Renal pelvis (tissue), 12 donors: Measurements from ENCODE around the gene LAIR1. TPM values are rescaled to one million over a fixed set of nuclear protein-coding genes. Genes with fewer than 3 reads are reported as not detected.
"Not testable (repeated sequence)": the region's sequence is repeated elsewhere in the genome, so short reads cannot be mapped to it uniquely, and the experiment has no call there.

Experiments
- DNase-seq: peaks from one replicate; pipeline ENCODE4 v3.0.0-alpha.2; 2013
- long read RNA-seq, 16 experiments: transcript quantifications; one replicate each; lab custom pipeline, GENCODE V29; 2026
- polyA plus RNA-seq, 3 donors: library from polyadenylated mRNA; unstranded; fragments of 120-200 nt; gene quantifications; one replicate each; pipeline ENCODE4 v1.2.1, GENCODE V29; 2013; ENCODE audit not compliant: insufficient read length in 3 of 3

LAIR1 gene, protein sequence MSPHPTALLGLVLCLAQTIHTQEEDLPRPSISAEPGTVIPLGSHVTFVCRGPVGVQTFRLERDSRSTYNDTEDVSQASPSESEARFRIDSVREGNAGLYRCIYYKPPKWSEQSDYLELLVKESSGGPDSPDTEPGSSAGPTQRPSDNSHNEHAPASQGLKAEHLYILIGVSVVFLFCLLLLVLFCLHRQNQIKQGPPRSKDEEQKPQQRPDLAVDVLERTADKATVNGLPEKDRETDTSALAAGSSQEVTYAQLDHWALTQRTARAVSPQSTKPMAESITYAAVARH
- 1 to 10 TPM; 3.6 to 7.3 (median 4.3) TPM for polyA plus RNA-seq
- long read RNA-seq, donor 1 = 0 reads
- long read RNA-seq, donor 2, partial matches to known transcripts = 0 of 1 reads
- long read RNA-seq, donor 2, other reads (novel, unspliced or antisense) = 0 of 1 reads
- long read RNA-seq, donor 3, partial matches to known transcripts = 0 of 1 reads
- long read RNA-seq, donor 3, other reads (novel, unspliced or antisense) = 0 of 1 reads
- long read RNA-seq, donor 4, full-length matches to known transcripts = 2 of 2 reads
- long read RNA-seq, donor 4, partial matches to known transcripts = 0 of 2 reads
- long read RNA-seq, donor 4, other reads (novel, unspliced or antisense) = 0 of 2 reads
- long read RNA-seq, donor 5, partial matches to known transcripts = 0 of 1 reads
- long read RNA-seq, donor 5, other reads (novel, unspliced or antisense) = 0 of 1 reads
- long read RNA-seq, donor 6, full-length matches to known transcripts = 2 of 2 reads
- long read RNA-seq, donor 6, partial matches to known transcripts = 0 of 2 reads
- long read RNA-seq, donor 6, other reads (novel, unspliced or antisense) = 0 of 2 reads
- long read RNA-seq, donor 7, partial matches to known transcripts = 0 of 1 reads
- long read RNA-seq, donor 7, other reads (novel, unspliced or antisense) = 0 of 1 reads
- long read RNA-seq, donor 8, full-length matches to known transcripts = 1 of 1 reads
- long read RNA-seq, donor 8, partial matches to known transcripts = 0 of 1 reads
- long read RNA-seq, donor 8, other reads (novel, unspliced or antisense) = 0 of 1 reads
- long read RNA-seq, donor 9, partial matches to known transcripts = 0 of 1 reads
- long read RNA-seq, donor 9, other reads (novel, unspliced or antisense) = 0 of 1 reads
- long read RNA-seq, donor 10 = 0 reads
- long read RNA-seq, donor 11 = 0 reads
- long read RNA-seq, donor 12, full-length matches to known transcripts = 4 of 4 reads
- long read RNA-seq, donor 12, partial matches to known transcripts = 0 of 4 reads
- long read RNA-seq, donor 12, other reads (novel, unspliced or antisense) = 0 of 4 reads
- long read RNA-seq, donor 13 = 0 reads
- long read RNA-seq, donor 14, partial matches to known transcripts = 0 of 2 reads
- long read RNA-seq, donor 14, other reads (novel, unspliced or antisense) = 0 of 2 reads
- long read RNA-seq, donor 15, full-length matches to known transcripts = 2 of 2 reads
- long read RNA-seq, donor 15, partial matches to known transcripts = 0 of 2 reads
- long read RNA-seq, donor 15, other reads (novel, unspliced or antisense) = 0 of 2 reads
- long read RNA-seq, donor 16, partial matches to known transcripts = 0 of 1 reads
- long read RNA-seq, donor 16, other reads (novel, unspliced or antisense) = 0 of 1 reads

DNA sequence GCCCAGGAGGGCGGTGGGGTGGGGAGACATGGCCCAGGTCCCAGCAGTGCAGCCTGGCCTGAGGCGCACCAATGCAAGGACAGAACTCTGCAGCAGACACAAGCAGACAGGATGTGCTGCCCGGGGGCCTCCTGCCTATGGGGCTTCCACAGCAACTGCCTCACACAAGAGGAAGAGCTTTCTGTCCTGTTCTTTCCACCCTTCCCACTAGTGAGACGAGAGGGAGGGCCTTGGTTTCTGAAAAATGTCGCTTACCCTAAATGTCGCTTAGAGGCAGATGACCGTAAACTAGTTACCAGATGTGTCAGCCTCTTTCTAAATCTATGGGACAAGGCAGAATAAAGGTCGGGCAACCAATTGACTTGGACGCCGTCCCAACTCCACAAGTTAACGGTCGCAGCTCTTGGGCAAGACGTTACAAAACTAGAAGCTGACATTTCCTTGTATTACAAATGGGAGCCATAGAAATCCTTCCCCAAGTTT, at the start of gene LAIR1:
Gene LAIR1, minus strand, starts transcription at position 157 of the 483 bp plus-strand sequence. Its CDS starts 127 bp downstream, at position 30.
- no peak for DNase-seq

DNA sequence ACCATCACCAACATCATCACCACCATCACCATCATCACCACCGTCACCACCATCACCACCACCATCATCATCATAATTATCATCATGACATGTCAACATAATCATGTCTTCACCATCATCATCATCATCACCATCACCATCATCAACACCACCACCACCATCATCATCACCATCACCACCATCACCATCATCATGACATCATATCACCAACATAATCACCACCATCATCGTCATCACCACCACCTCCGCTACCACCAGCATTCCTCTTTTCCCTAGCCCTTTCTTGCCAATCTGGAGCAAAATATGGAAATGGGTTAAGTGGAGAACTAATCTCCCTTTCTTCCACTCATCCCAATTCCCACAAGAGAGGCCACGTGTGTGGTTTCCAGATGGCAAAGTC, 49.4 kb upstream of the LAIR1 start:
- DNase-seq = no peak

DNA sequence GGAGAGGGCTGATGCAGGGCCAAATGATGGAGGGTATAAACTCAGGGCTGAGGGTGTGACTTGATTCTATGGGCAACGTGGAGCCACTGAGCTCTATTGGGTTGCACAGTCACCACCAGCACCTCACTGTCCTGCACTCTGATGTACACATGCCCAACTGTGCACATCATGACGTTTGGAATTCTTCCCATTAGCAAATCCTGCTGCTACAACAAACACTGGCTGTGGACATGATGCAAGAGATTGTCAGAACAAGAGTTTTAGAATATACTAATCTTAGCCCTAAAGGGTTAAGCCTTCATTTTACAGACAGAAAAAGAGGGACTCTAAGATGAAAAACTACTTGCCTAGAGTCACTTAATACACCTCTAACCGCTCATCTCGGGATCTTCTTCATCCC, 48.1 kb upstream of the LAIR1 start:
- DNase-seq = no peak

DNA sequence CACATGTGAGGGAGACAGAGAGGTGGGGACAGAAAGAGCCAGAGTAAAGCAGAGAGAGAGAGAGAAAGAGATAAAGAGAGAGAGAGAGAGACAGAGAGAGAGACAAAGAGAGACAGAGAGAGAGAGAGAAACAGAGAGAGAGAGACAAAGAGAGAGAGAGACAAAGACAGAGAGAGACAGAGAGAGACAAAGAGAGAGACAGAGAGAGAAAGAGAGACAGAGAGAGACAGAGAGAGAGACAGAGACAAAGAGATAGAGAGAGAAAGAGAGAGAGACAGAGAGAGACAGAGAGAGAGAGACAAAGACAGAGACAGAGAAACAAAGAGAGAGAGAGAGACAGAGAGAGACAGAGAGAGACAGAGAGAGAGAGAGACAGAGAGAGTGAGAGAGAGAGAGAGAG, 46.3 kb upstream of the LAIR1 start:
- DNase-seq = no peak

DNA sequence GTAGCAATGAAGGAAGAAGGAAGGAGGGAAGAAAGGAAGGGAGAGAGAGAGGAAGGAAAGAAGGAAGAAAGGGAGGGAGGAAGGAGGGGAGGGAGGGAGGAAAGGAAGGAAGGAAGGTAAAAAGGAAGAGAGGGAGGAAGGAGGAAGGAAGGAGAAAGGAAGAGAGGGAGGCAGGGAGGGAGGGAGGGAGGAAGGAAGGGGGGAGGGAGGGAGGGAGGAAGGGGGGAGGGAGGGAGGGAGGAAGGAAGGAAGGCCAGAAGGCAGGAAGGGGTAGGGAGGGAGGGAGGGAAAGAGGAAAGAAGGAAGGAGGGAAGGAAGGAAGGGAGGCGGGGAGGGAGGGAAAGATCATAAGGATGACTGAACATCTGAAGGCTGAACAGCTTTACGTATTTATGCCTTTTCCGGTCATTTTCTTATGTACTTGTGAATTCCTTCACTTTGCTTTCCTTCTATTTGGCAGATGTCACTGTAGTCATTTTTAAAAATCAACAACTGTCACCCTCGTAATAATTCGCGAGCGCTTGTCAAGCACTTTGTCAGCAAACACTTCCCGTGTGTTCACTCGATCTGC, 43.8 kb upstream of the LAIR1 start:
- no peak for DNase-seq

DNA sequence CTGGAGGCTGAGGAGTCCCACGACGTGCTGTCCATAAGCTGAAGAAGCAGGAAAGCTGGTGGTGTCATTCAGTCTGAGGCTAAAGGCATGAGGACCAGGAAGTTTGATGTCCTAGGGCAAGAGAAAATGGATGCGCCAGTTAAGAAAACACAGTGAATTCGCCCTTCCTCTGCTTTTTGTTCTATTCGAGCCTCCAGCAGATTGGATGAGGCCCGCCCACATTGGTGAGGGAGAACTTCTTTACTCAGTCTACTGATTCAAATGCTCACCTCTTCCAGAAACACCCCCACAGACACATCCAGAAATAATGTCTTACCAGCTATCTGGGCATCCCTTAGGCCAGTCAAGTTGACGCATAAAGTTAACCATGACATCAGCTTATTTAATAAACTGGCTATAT, 43.0 kb upstream of the LAIR1 start:
- DNase-seq = no peak

DNA sequence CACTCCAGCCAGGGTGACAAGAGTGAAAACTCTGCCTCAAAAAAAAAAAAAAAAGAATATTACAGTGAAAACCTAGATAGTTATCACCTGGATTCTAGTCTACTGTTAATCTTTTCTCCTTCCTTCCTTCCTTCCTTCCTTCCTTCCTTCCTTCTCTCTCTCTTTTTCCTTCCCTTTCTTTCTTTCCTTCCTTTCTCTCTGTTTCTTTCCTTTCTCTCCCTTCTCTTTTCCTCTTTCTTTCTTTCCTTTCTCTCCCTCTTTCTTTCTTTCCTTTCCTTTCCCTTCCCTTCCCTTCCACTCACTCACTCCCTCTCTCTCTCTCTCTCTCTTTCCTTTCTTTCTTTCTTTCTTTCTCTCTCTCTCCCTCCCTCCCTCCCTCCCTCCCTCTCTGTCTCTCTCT, 40.9 kb upstream of the LAIR1 start:
- no peak for DNase-seq

DNA sequence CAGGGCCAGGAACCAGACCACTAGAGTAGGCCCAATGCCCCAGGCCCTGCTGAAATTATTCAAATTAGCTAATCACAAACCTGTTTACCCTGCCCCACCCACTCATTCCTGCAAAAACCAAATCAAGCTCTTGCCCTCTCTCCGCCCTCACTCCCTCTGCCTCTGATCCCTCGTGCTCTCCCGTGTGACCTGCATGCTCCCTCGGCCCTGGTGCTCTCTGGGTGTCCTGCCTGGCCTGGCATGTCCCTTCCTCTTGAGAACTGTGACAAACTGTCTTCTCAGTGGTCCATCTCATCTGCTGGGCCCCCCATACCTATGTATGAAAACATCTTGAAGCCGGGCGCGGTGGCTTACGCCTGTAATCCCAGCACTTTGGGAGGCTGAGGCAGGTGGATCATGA, 38.3 kb upstream of the LAIR1 start:
- DNase-seq = no peak

DNA sequence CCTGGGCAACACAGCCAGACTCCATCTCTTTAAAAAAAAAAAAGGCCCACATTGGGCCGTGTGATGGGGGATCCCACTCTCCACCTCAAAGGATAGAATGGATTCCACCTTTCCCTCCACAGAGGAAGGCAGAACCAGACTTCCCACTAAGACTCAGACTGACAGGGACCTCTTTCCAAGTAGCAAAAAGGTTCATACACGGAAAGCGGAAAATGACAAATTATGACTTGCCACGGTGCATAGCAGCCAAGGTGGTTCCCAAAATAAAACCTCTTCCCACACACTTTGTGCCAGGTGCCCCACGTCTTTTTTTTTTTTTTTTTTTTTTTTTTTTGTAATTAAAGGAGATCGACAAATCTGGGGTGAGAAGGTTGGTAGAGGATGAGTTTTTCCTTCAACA, 36.2 kb upstream of the LAIR1 start:
- DNase-seq = no peak

DNA sequence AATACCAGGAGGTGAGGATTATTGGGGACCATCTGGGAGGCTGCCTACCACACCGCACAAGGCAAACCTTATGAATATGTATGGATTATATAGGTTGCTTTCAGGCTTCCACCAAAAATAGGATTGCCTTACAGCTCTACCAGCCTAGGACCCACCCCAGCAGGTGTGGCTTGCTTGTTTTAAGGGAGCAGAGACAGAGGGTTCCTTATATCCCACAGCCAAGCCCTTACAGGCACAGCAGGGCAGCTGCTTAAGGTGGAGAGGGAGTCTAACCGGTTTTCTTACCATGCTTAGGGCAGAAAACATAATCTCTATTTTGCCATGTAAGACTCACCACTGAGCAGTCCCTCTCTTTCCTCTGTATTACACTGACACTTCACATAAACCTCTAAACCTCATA, 34.5 kb upstream of the LAIR1 start:
- no peak for DNase-seq

DNA sequence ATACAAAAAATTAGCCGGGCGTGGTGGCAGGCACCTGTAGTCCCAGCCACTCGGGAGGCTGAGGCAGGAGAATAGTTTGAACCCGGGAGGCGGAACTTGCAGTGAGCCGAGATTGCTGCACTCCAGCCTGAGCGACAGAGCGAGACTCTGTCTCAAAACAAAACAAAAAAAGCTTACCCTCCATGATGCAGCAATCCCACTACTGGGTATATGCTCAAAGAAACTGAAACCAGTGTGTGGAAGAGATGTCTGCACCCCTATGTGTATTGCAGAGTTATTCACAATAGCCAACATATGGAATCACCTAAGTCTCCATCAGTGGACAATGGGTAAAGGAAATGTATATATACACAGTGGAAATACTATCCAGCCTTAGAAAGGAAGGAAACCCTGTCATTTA, 31.0 kb upstream of the LAIR1 start:
- no peak for DNase-seq

DNA sequence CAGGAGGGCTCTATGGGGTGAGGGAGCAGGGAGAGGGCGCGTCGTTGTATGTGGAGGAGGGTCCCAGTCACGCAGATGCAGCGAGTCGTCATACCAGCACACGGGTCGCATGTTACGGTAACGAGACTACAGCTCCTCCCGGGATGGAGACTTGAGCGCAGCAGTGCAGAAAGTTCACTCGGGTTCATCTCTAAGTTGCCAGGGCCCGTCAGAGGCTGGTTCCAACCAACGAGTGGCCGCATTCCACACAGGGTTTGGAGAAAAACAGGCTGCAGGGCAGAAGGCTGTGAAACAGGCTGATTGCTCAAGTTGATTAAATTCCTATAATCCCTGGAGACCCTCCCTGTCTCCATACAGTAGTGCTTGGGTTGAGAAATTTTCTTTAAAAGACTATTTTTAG, 28.6 kb upstream of the LAIR1 start:
- no peak for DNase-seq

DNA sequence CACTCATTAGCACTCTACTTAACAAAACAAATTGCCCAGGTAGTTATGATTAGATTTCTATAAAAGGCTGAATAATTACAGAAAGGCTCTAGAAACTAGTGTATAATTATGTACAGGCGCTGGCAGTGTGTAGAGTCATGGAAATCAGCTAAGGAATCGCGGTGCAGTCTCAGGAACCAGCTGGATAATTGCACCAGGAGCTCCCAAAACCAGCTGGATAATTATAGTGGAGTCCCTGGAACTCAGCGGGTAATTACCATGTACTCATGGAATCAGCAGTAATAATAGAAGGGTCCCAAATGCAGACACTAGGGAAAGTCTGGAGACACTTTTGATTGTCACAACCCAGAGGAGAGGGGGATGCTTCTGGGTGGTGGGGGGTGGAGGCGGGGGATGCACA, 27.4 kb upstream of the LAIR1 start:
- no peak for DNase-seq

DNA sequence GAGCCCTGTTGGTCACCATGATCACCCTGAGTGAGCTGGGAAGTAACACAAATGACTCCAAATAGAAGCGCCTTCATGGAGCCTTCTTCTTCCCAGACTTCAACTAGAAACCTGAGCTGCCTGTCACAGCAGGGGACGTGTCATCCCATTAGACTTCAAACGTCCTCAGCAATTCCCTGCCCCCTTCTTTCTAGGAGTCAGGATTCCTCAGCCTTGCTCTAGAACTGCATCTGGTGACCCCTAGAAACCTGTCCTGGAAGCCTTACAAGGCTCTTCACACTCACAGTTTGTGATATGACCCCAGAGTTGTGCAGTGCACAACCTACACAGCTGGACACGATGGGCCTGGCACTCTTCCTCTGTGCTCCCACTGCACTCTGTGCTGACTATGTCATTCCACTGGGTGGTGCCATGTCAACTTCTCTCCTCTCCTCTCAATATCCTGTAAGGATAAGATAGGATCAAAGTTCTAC, 26.9 kb upstream of the LAIR1 start:
- DNase-seq = no peak

DNA sequence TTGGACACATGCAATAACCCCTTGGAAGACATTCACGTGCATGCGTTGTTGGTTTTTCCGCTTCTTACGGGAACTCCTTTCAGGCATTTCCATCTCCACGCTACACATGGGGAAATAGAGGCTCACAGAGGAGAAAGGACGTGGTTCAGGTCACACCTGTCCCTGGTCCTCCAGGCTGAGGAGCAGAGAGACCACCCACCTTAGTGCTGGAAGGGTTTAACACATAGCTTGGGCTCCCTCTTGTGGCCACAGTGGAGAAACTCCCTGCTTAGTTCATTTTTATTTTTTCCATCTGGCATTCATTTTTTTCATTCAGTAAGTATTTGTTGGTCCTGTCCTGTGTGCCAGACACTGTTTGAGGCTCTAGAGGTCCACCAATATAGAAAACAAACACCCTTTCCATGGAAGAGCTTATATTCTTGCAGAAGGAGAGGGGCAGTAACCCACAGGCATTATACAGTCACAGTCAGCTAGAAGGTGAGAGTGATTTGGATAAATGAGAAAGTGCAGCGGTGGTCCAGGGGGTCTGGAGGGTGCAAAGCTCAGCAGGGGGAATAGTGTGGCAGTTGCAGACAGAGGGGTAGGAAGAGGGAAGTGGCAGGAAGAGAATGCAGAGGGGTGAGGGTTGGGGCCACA, 26.3 kb upstream of the LAIR1 start:
- peak; percentile 69 for DNase-seq

DNA sequence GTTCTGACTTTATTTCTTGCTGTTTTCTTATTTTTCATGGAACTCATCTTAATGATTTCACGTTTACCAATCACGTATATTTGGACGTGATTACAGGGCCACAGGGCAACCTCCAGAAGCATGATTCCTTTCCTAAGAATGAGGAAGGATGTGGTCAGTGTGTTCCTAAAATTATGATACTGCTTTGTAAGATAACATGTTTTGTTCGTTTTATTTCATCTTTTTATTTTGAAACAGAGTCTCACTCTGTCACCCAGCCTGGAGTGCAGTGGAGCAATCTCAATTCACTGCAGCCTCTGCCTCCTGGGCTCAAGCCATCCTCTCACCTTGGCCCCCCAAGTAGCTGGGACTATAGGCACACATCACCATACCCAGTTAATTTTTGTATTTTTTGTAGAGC, 24.8 kb upstream of the LAIR1 start:
- no peak for DNase-seq

DNA sequence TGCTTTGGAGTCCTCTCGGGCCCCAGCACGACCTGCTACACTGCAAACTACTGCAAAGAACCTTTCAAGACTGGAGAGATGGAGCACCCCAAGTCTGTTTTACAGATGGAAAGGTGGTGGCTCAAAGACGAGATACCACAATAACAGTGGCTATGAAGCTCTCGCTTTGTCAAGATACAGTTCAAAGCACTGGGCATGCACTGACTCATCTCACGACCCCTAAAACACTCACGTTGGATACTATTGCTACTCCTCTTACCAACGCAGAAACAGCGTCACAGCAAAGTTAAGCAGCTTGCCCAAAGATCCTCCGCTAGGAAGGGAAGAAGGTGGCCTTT, 24.0 kb upstream of the LAIR1 start:
- no peak for DNase-seq

DNA sequence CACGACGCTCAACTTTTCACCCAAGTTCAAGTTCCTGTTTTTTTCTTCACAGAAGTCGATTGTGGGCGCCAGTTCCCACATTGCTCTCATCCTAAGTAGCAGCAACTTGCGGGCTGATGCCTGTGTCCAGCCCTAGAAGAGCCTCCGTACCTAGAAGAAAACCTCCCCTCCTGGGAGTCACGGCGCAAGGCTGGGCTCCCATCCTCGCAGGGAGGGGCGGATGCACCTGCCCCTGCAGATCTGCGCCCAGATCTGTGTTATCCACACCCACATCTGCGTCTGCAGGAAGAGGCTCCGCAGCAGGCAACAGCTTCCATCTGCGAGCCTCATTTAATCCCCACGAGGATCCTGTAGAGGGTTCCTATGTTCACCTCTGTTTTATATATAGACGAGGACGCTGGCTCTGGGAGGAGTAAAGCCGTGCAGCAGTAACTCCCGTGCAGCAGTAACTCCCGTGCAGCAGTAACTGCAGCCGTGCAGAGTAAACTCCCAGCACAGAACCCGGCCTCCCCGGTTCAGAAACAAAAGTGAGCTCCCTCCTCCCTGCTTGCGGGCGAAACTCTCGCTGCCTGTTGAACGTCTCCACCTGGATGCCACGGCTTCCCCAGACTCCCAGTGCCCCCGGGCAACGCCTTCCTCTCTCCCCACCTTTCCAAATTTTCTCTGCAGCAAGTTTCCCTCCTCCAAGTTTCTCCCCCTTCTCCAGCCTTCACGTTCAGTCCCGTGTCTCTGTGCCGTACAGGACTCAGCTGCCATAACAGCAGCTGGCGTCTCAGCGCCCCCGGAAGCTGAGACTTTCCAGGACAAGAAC, 23.5 kb upstream of the LAIR1 start:
- DNase-seq = no peak

DNA sequence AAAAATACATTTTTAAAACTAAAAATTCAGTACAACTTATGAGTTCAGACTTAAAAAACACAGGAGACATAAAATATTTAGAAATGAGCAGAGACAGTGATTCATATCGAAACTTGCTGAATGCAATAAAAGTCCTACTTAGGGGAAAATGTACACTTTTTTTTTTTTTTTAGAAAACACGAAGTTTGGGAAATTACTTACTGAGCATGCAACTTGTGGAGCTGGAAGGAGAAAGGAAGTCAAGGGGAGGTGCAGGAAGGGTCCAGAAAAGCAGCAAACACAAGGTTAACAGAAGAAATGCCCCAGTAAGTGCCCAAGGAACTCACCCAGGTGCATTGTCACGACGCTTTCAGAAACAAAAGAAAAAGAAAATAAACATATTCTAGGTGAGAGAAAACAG, 18.6 kb upstream of the LAIR1 start:
- no peak for DNase-seq

DNA sequence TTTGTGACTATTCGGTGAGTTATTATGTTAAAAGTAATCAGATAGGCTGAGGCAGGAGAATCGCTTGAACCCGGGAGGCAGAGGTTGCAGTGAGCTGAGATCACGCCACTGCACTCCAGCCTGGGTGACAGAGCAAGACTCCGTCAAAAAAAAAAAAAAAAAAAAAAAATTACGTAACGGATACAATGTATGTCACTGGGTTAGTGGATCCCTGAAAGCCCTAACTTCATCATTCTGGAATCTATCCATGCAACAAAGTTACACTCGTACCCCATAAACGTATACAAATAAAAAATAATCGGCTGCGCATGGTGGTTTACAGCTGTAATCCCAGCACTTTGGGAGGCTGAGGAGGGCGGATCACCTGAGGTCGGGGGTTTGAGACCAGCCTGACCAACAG, 17.3 kb upstream of the LAIR1 start:
- DNase-seq = not testable (repeated sequence)
